ENCODE measurements around the gene PTPRO. TPM values are rescaled to one million over a fixed set of nuclear protein-coding genes. Genes with fewer than 3 reads are reported as not detected.

The PTPRO gene
- total RNA-seq, 1 experiment from 2014 or later: 0.52 TPM

GRCh38 chr12:15580431-15580830 is 258.1 kb downstream of the PTPRO start:
- Histone ChIP-seq H3K4me1 (ENCODE audit: insufficient read depth, low read length) (no peaks in the 10 kb centered on the region), H3K9ac (ENCODE audit: extremely low read depth, insufficient read length, low read length) (no peak overlapping the region), H3K79me1 (ENCODE audit: insufficient read depth, low read depth, low read length, poor library complexity, severe bottlenecking) (no peaks in the 10 kb centered on the region), H2BK5ac (ENCODE audit: insufficient read length, low read length) (no peak overlapping the region), H3K56ac (ENCODE audit: insufficient read length, low read depth, low read length) (no peak overlapping the region), H3K14ac (ENCODE audit: insufficient read depth, low read length) (no peak overlapping the region), H3K23me2 (ENCODE audit: insufficient read length, low read depth, low read length, poor library complexity, severe bottlenecking) (no peaks in the 10 kb centered on the region), H4K8ac (replicated peaks; ENCODE audit: insufficient read length, low read depth, low read length) (no peak overlapping the region), H3K27ac (ENCODE audit: insufficient read length, low read depth, low read length) (no peak overlapping the region), H2BK15ac (ENCODE audit: low read depth, low read length) (no peak overlapping the region), H2AK5ac (ENCODE audit: insufficient read length, low read length) (no peak overlapping the region), H3K4ac (ENCODE audit: low read depth, low read length) (no peak overlapping the region), H3K9me3 (ENCODE audit: control insufficient read depth, low read depth, low read length) (peaks cover 5% of the 10 kb centered on the region), H2BK12ac (ENCODE audit: insufficient read length, low read depth, low read length) (no peak overlapping the region), H3K18ac (ENCODE audit: insufficient read length, low read depth, low read length) (no peak overlapping the region), H3K79me2 (ENCODE audit: insufficient read depth, low read length) (no peaks in the 10 kb centered on the region), H3T11ph (ENCODE audit: low read length) (no peak overlapping the region), H4K20me1 (ENCODE audit: control insufficient read depth, insufficient read depth, insufficient read length) (no peaks in the 10 kb centered on the region), H2AFZ (ENCODE audit: low read length) (no peak overlapping the region), H4K91ac (ENCODE audit: insufficient read length, low read depth, low read length) (no peak overlapping the region), H3K23ac (ENCODE audit: insufficient read length, low read depth, low read length) (no peak overlapping the region), H2BK20ac (ENCODE audit: low read depth, low read length, poor library complexity, severe bottlenecking) (no peak overlapping the region), H2BK120ac (ENCODE audit: low read depth, low read length, poor library complexity, severe bottlenecking) (no peak overlapping the region), H4K5ac (ENCODE audit: insufficient read length, low read depth, low read length) (no peak overlapping the region), H3K4me2 (ENCODE audit: insufficient read depth, insufficient read length, low read length) (no peak overlapping the region), H3K27me3 (ENCODE audit: insufficient read depth, low read length) (no peaks in the 10 kb centered on the region)
- DNase-seq: no peak
- no peak for TF ChIP-seq CTCF (conservative IDR thresholded peaks at IDR 0.05)
- Mint-ChIP-seq H3K4me1 (peaks cover 4 to 7% of the 10 kb centered on the region in 2 experiments; a peak in 3 of 4 replicates), H3K27me3 (ENCODE audit: low read depth) (no peaks in the 10 kb centered on the region; the same call in 1 of the 2 replicates), H3K4me3 (no peak overlapping the region), H3K27ac (no peak overlapping the region), H3K9me3 (peaks cover 5 to 10% of the 10 kb centered on the region in 2 experiments), H3K36me3 (ENCODE audit: insufficient read depth in 1 of 3, low read depth in 3 of 3) (peaks cover 3 to 14% (median 9%) of the 10 kb centered on the region in 3 experiments; a peak in 5 of 7 replicates)
- WGBS (ENCODE audit: extremely low coverage, insufficient read length, low lambda C conversion rate): no CpG with 5 or more reads among the region's 1 CpG

Measured in H9 (cell line).